DND-41 (cell line): ENCODE results near the gene ZMPSTE24.

Experiments
- ATAC-seq: fragments of 200-7000 bp; cut with Tn5 transposase; 3 replicates; pipeline ENCODE4 v1.9.1; 2021; ENCODE audit warnings: low read depth; ENCODE audit not compliant: insufficient read depth
- DNase-seq: peaks from one replicate; pipeline ENCODE4 v3.0.0-alpha.2; 2020
- H2AFZ ChIP-seq: 2 replicates; pipeline ENCODE4 v1.6.0; 2012; ENCODE audit warnings: low read depth, low read length
- H3K27ac ChIP-seq: 2 replicates; pipeline ENCODE4 v1.5.1; 2012; ENCODE audit warnings: low read length, inconsistent platforms
- H3K27me3 ChIP-seq: fragments of 200-600 bp; sonication (generic); 2 replicates; pipeline ENCODE4 v1.6.0; 2012; ENCODE audit warnings: low read length, mild to moderate bottlenecking, inconsistent platforms; ENCODE audit not compliant: insufficient read depth, poor library complexity
- H3K36me3 ChIP-seq: 2 replicates; pipeline ENCODE4 v1.5.1; 2012; ENCODE audit warnings: low read length, inconsistent platforms; ENCODE audit not compliant: insufficient read depth
- H3K4me1 ChIP-seq: 2 replicates; pipeline ENCODE4 v1.5.1; 2012; ENCODE audit warnings: mild to moderate bottlenecking, low read length; ENCODE audit not compliant: insufficient read depth
- H3K4me2 ChIP-seq: 2 replicates; pipeline ENCODE4 v1.6.0; 2012; ENCODE audit warnings: mild to moderate bottlenecking, moderate library complexity, low read length, inconsistent platforms; ENCODE audit not compliant: insufficient read depth
- H3K4me3 ChIP-seq, 2 experiments: fragments of 200-600 bp in 1 of 2; shearing (Covaris generic) in 1 of 2; 2 replicates each; pipeline ENCODE4 v1.5.1; 2012 to 2016; ENCODE audit warnings: inconsistent platforms in 2 of 2, low read length in 2 of 2, mild to moderate bottlenecking in 2 of 2, low read depth in 1 of 2, moderate library complexity in 1 of 2
- H3K79me2 ChIP-seq: 2 replicates; pipeline ENCODE4 v1.6.0; 2012; ENCODE audit warnings: low read length, inconsistent platforms; ENCODE audit not compliant: insufficient read depth
- H3K9ac ChIP-seq: 2 replicates; pipeline ENCODE4 v1.6.0; 2012; ENCODE audit warnings: low read depth, mild to moderate bottlenecking, inconsistent platforms, low read length, moderate library complexity
- H3K9me3 ChIP-seq: 2 replicates; pipeline ENCODE4 v1.5.1; 2012; ENCODE audit warnings: low read length, moderate library complexity, mild to moderate bottlenecking, inconsistent platforms; ENCODE audit not compliant: insufficient read depth, severe bottlenecking
- H4K20me1 ChIP-seq: 2 replicates; pipeline ENCODE4 v1.6.0; 2012; ENCODE audit warnings: low read length; ENCODE audit not compliant: insufficient read depth
- EZH2 ChIP-seq: IDR thresholded peaks from 3 replicates; pipeline ENCODE4 v1.6.1; 2012; ENCODE audit warnings: borderline replicate concordance, low read depth, mild to moderate bottlenecking, moderate library complexity, low read length, inconsistent platforms; ENCODE audit not compliant: severe bottlenecking
- TF ChIP-seq, protein P1 (sequence below): IDR thresholded peaks from 2 replicates; pipeline ENCODE4 v1.5.1; 2012; ENCODE audit warnings: borderline replicate concordance, low read length, moderate library complexity, mild to moderate bottlenecking; ENCODE audit not compliant: poor library complexity, severe bottlenecking; ENCODE audit errors: extremely low read depth

ZMPSTE24 gene

DNA sequence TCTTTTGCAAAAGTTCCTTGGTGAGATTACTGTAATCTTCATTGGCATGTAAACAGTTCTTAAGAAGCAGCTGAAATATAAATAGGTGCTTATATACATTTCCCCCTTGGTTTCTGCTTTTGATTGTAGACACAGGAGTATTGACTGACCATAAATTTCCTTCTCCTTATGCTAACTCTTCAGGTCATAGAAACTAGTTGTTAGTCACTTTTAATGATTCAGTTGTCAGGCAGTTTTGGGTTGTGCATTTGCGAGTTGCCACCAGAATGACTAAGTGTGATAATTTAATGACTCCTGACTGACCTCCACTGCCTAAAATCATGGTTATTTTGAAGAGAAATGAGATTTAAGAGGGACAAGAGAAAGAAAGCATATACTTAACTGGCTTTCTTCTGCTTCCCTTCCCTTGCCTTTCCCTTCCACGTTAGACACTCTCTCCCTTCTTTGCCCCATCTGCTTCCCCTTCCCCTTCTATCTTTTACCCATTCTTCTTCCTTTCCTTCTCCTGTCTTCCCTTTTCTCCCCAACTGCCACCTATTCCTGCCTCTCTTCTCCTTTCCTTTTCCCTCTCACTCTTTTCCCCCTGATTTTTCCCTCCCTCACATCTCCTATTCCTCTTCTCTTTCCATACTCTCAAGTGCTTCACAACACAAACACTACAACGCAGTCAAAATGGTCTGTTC lies 12.3 kb downstream of the ZMPSTE24 start:
- H3K36me3 ChIP-seq = peaks cover 89% of the 10 kb centered on the region
- no peak overlapping the region for H3K4me2 ChIP-seq
- no peak for TF ChIP-seq EZH2
- TF ChIP-seq, protein P1, sequence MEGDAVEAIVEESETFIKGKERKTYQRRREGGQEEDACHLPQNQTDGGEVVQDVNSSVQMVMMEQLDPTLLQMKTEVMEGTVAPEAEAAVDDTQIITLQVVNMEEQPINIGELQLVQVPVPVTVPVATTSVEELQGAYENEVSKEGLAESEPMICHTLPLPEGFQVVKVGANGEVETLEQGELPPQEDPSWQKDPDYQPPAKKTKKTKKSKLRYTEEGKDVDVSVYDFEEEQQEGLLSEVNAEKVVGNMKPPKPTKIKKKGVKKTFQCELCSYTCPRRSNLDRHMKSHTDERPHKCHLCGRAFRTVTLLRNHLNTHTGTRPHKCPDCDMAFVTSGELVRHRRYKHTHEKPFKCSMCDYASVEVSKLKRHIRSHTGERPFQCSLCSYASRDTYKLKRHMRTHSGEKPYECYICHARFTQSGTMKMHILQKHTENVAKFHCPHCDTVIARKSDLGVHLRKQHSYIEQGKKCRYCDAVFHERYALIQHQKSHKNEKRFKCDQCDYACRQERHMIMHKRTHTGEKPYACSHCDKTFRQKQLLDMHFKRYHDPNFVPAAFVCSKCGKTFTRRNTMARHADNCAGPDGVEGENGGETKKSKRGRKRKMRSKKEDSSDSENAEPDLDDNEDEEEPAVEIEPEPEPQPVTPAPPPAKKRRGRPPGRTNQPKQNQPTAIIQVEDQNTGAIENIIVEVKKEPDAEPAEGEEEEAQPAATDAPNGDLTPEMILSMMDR = no peak
- no peaks in the 10 kb centered on the region for H3K4me1 ChIP-seq
- H2AFZ ChIP-seq = no peak overlapping the region
- no peaks in the 10 kb centered on the region for H3K9me3 ChIP-seq
- no peaks in the 10 kb centered on the region for H3K27me3 ChIP-seq
- H3K4me3 ChIP-seq = no peak overlapping the region
- H3K27ac ChIP-seq = no peak overlapping the region
- H3K79me2 ChIP-seq = peaks cover 16% of the 10 kb centered on the region; the same call in 1 of the 2 replicates
- no peak for ATAC-seq
- no peak overlapping the region for H3K9ac ChIP-seq
- DNase-seq = no peak
- H4K20me1 ChIP-seq = no peaks in the 10 kb centered on the region; the same call in 1 of the 2 replicates

DNA sequence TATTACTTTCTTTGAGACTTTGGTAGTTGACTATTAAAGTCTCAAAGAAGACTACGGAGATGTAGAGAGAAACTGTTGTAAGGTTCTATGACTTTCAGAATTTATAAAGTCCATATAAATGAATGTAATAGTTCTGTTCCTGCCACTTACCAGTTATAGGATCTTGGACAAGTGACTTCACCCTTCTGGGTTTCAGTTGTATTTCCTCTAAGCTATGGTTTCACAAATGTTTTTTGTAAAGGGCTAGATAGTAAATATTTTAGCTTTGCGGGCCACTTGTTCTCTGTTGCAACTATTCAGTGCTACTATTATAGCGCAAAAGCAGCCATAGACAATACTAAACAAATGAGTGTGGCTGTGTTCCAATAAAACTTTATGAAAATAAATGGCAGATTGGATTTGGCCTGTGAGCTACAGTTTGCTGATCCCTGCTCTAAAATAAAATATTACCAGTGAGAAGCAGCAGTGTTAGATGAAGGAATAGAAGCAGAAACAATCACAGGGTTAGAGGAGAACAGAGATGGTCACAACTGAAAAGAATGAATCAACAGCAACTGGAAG lies 14.7 kb downstream of the ZMPSTE24 start:
- H3K4me2 ChIP-seq = no peak overlapping the region
- no peak for DNase-seq
- no peaks in the 10 kb centered on the region for H3K4me1 ChIP-seq
- H4K20me1 ChIP-seq = no peaks in the 10 kb centered on the region; the same call in 1 of the 2 replicates
- peaks cover 79% of the 10 kb centered on the region for H3K36me3 ChIP-seq
- H3K9me3 ChIP-seq = no peaks in the 10 kb centered on the region
- no peak overlapping the region for H3K4me3 ChIP-seq
- H2AFZ ChIP-seq = no peak overlapping the region
- TF ChIP-seq EZH2 = no peak
- TF ChIP-seq, protein P1 = no peak
- no peak overlapping the region for H3K27ac ChIP-seq
- H3K27me3 ChIP-seq = no peaks in the 10 kb centered on the region
- H3K79me2 ChIP-seq = 0 out of 2 replicates have a peak, but pooled peaks cover 3% of the 10 kb centered on the region
- no peak overlapping the region for H3K9ac ChIP-seq
- ATAC-seq = no peak

DNA sequence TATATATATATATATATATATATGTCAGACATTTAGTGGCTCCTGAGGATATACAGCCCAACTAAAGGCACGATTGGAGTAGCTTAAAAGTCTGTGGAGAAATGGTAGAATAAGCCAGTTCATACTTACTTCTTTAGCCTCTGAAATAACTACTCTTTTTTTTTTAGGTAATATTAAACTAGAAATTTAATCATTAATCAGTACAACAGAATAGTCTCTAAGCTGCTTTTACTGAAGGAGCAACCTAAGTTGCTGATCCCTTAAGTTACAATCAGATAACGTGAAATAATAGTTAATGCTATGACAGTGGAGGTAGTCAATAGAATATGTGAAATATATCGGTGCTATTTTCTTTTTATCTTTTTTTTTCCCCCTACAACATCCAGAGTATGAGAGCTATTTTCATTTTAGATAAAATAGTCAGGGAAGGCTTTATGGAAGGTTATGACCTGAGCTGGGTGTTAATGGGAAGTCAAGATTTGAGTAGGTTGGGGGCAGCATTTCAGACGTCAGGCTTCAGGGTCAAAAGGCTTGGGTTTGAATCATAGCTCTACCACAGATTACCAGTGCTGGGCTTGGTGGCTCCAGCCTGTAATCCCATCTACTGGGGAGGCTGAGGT lies 15.6 kb downstream of the ZMPSTE24 start:
- H3K4me2 ChIP-seq = no peak overlapping the region
- H3K27ac ChIP-seq = no peak overlapping the region
- no peak overlapping the region for H3K9ac ChIP-seq
- no peaks in the 10 kb centered on the region for H3K4me1 ChIP-seq
- no peak for TF ChIP-seq EZH2
- TF ChIP-seq, protein P1 = no peak
- ATAC-seq = no peak
- H3K4me3 ChIP-seq = no peak overlapping the region
- H3K79me2 ChIP-seq = 0 out of 2 replicates have a peak, but pooled peaks cover 3% of the 10 kb centered on the region
- H3K36me3 ChIP-seq = peaks cover 71% of the 10 kb centered on the region
- no peak for DNase-seq
- H4K20me1 ChIP-seq = no peaks in the 10 kb centered on the region; the same call in 1 of the 2 replicates
- no peak overlapping the region for H2AFZ ChIP-seq
- H3K27me3 ChIP-seq = no peaks in the 10 kb centered on the region
- no peaks in the 10 kb centered on the region for H3K9me3 ChIP-seq
